GM18508 (cell line): ENCODE measurements around the gene LZTR1.
"Not testable (repeated sequence)": the region's sequence is repeated elsewhere in the genome, so short reads cannot be mapped to it uniquely, and the experiment has no call there.

Experiments used
- ATAC-seq: cut with Tn5 transposase; IDR thresholded peaks from one replicate; pipeline ENCODE4 v1.9.1; 2021; ENCODE audit warnings: moderate number of reproducible peaks; ENCODE audit not compliant: insufficient read depth, unreplicated experiment

The LZTR1 gene

DNA sequence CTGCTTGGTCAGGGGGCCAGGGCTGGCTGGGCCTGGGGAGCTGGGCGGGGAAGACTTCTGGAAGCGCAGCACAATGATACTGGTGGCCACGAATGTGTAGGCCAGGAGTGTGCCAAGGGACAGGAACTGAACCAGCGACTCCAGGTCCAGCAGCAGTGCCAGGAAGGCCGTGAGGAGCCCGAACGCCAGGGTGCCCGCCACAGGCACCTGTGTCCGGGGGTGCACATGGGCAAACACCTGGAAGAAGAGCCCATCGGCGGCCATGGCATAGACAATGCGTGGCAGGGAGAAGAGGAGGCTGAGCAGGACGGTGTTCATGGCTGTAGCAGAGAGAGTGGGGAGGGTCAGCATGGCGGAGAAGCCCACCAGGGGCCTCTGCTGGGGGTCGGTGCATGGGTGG is 47.9 kb downstream of the LZTR1 start:
- ATAC-seq, result no peak

DNA sequence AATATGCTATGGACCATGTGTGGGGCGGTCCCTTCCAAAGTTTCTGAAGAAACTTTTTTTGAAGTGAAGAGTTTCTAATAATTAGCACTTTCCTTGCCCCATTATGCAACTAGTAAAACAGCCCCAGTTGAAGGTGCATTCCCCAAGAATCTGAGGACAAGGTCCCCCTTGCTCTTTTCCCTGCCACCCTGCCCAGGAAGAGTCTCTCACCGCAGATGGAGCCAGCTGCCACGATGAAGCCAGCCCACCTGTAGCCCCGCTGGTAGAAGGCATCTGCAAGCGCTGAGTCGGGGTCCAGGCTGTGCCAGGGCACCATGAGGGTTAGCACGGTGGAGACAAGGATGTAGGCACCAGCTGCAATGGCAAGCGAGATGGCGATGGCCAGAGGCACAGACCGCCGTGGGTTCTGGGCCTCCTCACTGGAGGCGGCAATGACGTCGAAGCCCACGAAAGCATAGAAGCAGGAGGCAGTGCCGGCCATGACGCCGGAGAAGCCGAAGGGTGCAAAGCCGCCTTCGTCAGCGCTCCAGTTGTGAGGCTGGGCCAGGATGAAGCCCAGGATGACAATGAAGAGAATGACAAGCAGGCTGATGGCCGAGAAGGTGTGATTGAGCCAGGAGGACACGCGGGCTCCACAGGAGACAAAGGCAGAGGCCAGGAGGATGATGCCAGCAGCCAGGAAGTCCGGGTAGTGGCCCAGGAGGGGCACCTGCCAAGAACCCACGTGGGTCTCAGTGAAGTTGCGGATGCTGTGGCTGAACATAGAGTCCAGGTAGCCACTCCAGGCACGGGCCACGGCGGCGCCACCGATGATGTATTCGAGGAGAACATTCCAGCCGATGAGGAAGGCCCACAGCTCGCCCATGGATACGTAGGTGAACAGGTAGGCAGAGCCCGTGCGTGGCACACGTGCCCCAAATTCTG is 48.8 kb downstream of the LZTR1 start:
- ATAC-seq, result no peak

DNA sequence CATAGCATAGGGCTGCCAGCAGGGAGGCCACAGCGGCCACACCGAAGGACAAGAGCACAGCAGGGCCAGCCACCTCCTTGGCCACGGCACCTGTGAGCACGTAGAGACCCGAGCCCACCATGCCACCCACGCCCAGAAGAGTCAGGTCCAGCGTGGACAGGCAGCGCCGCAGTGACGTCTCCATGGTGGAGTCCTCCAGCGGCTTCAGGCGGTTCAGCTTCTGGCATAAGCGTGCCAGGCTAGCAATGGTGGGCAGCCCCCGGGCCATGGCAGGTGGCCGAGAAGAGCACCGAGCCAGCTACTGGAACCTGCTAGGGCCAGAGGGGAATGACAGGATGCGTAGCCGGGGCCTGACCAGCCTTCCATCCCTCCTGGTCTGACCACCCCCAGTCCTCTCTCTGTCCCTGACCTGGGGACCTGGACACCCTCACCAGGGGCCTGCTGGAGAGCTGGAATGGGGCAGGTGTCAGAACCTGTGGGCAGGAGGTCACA is 49.5 kb downstream of the LZTR1 start:
- no peak for ATAC-seq

DNA sequence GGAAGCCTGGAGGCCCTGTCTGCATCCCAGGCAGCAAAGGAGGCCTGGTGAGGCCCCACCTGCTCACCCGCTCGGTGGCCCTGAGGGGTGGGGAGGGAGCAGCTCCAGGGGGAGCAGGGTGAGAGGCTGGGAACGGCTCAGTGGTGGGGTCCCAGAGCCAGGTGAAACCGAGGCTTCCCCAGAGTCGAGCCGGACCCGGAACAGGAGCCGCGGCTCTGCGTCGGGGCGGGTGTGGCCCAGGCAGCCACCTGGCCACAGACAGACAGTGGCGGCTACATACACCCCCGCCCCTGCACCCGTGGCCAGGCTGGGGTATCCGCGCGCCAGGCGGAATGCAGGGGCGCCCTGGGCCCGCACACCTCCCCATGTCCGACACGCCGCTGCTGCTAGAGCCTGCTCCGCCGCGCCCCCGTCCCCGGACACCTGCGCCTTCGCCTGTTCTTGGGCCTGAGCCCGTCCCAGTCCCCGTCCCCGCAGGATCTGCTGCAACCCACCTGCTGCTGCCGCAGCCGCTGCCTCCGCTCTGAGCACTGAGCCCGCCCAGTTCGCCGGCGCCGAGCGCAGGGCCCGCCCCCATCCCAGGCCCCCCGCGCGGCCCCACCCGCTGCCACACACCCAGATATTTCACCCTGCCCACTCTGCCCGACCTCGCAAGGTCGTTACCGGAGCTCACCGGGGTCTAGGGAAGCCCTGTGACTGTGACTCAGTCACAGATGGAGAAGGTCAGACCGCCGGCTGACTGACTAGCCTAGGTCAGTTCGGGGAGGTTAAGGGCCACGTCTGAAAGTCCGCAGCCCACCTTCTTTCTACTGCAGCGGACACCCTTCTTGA is 50.2 kb downstream of the LZTR1 start, which contains the start of gene SLC7A4:
SLC7A4 (minus strand) TSS at position 525 of the 831 bp plus-strand sequence. CDS start 749 bp downstream, outside the sequence.
- no peak for ATAC-seq

DNA sequence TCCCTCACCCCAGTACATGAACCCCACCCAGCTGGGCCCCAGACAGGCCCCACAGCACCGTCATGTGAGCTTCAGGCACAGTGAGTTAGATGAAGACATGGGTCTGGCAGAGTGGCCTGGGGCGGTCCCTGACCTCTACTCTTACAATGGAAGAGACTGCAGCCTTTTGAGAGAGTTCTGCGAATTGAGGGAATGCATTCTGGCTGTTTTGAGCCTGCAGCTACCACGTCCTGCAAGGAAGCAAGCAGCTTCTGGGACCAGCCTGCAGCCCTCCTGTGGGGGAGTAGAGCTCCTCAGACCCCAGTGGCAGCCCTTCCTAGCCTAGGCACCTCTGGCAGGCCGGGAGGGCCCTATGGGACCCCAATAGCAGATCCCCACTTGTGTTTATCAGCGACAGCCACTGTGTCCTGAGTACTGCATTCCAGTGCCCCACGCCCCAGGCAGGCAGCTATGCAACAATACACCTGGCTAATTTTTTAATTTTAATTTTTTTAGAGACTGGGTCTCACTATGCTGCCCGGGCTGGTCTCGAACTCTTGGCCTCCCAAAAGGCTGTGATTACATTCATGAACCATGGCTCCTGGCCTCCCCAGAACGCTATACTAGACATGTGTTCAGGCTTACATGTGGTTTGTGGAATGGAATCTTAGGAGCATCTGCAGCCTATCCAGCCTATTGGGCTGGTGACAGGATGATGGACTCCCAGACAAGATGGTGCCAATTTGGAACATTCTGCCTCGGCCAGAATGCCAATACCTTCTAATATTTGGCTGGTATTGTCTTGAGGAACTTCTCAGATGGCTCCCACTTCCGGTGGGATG is 51.0 kb downstream of the LZTR1 start:
- ATAC-seq, result no peak

DNA sequence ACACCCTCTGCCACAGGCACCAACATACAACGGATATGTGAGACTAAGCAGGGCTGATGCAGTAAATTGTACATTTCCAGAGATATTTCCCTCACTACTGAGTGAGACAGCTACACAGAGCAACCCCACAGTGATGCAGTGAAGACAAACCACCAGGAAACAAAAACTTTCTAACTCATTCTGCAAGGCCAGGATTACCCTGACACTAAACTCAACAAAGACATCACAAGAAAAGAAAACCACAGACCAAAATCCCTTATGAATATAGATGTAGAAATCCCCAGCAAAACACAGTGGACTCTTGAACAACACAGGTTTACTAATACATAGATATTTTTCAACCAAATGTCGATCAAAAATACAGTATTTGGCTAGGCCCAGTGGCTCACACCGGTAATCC is 51.8 kb downstream of the LZTR1 start:
- no peak for ATAC-seq

- no peak for ATAC-seq
Measured at GRCh38 chr22:21034989-21035388, 52.9 kb downstream of the LZTR1 start.

GRCh38 chr22:21038405-21038804 is 56.3 kb downstream of the LZTR1 start:
- ATAC-seq, result no peak

DNA sequence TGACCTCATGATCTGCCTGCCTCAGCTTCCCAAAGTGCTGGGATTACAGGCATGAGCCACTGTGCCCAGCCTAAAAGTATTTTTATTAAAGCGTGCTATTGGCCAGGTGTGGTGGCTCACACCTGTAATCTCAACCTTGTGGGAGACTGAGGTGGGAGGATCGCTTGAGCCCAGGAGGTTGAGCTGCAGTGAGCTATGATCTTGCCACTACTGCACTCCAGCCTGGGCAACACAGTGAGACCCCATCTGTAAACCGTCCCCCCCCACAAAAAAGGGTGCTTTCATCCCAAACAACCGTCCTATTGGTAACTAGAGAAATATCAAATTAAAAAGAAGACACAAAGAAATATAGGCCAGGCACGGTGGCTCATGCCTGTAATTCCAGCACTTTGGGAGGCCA is 57.1 kb downstream of the LZTR1 start:
- not testable (repeated sequence) for ATAC-seq

GRCh38 chr22:21041937-21042336 is 59.8 kb downstream of the LZTR1 start:
- no peak for ATAC-seq

DNA sequence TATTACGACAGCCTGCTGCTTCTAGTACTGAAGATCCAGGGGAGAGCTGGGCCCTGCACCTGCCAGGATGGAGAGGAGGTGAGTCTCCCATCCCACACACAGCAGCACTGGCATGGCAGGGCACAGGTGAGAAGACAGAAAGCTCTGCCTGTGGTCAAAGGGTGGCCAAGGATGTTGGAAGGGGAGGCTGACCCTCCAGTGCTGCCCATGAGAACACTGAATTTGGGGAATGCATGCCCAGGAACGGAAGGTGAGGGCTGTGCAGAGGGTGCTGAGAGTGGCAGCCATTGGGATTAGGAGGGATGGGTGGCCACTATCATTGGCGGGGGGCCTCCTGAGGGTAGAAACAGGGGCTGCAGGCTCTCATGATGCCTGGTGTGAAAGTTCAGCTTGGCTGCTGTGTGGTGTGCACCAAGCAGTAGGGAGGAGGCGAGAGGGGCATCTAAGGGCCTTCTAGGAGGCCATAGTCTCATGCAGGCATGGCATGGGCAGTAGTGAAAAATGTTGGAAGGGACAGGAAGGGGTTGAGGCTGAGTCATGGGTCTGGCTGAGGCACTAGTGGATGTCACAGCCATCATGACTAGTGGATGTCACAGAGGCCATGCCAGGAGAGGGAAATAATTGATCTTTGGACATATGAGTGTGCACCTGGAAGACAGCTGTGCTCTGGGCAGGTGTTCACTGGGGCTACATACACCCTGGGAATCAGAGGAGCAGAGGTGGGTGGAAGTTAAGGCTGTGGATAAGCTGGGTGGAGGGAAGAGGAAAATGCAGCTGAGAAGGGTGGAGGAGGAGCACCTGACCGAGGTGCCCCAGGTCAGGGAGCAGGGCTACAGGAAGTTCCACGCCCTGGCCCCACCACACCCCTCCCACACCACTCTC is 61.1 kb downstream of the LZTR1 start:
- ATAC-seq, result no peak

- no peak for ATAC-seq
Measured at GRCh38 chr22:21043860-21044535, 61.9 kb downstream of the LZTR1 start.

DNA sequence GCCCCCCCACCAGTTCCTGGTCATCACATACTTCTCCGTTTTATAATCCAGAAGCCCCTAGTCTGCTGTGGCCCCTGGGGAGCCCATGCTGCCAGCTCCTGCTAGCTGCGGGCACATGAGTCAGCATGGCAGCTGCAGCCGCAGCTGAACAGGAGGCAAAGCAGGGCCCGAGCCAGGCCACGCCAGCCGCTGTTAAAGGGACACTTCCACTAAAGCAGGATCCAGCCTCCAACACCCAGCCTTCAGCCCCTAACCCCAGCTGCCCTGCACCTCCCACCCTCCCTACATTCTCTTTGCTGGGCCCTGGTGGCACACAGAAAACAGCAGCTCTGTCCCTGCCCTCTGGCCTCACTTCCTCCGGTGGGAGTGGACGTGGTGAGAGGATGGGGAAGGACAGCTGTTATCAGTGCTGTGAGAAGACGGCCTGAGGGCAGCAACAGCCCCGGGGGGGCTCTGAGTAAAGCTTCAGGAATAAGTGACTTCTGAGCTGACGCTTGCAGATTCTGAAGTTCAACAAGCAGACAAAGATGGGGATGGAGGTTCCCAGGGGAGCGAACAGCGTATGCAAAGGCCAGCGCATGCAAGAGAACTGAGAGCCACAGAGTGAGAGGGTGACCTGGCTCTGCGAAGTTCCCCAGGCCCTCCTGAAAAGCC is 63.0 kb downstream of the LZTR1 start:
- no peak for ATAC-seq

GRCh38 chr22:21045585-21046294 is 63.6 kb downstream of the LZTR1 start, which contains the start of gene LRRC74B:
Gene LRRC74B (plus strand): TSS chr22:21045946. CDS start chr22:21045987, 41 bp downstream.
- no peak for ATAC-seq

DNA sequence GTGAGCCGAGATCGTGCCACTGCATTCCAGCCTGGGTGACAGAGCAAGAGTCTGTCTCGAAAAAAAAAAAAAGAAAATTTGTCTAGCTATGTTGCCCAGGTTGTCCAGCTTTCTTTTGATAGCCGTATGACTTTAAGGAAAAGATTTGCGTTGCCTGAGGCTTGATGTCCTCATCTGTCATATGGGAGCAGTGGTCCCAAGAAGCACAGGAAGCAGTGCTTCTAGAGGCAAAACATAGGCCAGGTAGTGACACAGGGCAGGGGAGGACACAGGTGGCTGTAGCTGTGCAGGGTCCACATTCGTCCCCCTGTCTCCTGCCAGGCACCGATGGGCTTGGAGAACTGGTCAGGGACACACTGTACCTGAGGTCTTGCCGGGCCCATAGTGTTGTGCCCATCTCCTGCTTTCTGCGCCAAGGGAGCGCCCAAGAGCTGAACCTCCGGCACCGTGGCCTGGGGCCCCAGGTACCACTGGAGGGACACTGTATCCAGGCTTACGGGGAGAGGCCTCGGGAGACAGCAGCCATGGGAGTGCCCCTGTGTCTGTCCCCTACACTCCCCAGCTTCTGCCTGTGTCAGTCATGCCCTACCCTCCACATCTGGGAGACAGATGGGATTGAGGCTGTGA is 65.1 kb downstream of the LZTR1 start:
- no peak for ATAC-seq

GRCh38 chr22:21047730-21048129 is 65.6 kb downstream of the LZTR1 start:
- no peak for ATAC-seq

- ATAC-seq, result not testable (repeated sequence)
Measured at GRCh38 chr22:21048448-21048847, 66.4 kb downstream of the LZTR1 start.
